ENCODE data around the gene DENND6A.
"Not testable (repeated sequence)": the region's sequence is repeated elsewhere in the genome, so short reads cannot be mapped to it uniquely, and the experiment has no call there.

The DENND6A gene

GRCh38 chr3:57627976-57628375 is 64.9 kb downstream of the DENND6A start:
- TF ChIP-seq CTCF (IDR thresholded peaks at IDR 0.05; ENCODE audit: low read depth, low read length, missing control alignments): no peak
- DNase-seq (ENCODE audit: low read depth): no peak
- in situ Hi-C loops (cut with HindIII; ENCODE audit: low sequenced_read_pairs): no loop called here
- H3K4me3 ChIP-seq (ENCODE audit: low read depth, low read length): no peak overlapping the region

- in situ Hi-C loops (cut with HindIII; ENCODE audit: low sequenced_read_pairs): no loop called here
- DNase-seq (ENCODE audit: low read depth): no peak
- TF ChIP-seq CTCF (IDR thresholded peaks at IDR 0.05; ENCODE audit: low read depth, low read length, missing control alignments): no peak
- no peak overlapping the region for H3K4me3 ChIP-seq (ENCODE audit: low read depth, low read length)
Measured at GRCh38 chr3:57624801-57625200, 68.1 kb downstream of the DENND6A start.

- TF ChIP-seq CTCF (IDR thresholded peaks at IDR 0.05; ENCODE audit: low read depth, low read length, missing control alignments): no peak
- in situ Hi-C loops (cut with HindIII; ENCODE audit: low sequenced_read_pairs): no loop called here
- H3K4me3 ChIP-seq (ENCODE audit: low read depth, low read length): no peak overlapping the region
- no peak for DNase-seq (ENCODE audit: low read depth)
Measured at GRCh38 chr3:57622362-57622761, 70.5 kb downstream of the DENND6A start.

GRCh38 chr3:57617739-57618138 is 75.1 kb downstream of the DENND6A start:
- no peak for DNase-seq (ENCODE audit: low read depth)
- TF ChIP-seq CTCF (IDR thresholded peaks at IDR 0.05; ENCODE audit: low read depth, low read length, missing control alignments): no peak
- no peak overlapping the region for H3K4me3 ChIP-seq (ENCODE audit: low read depth, low read length)
- in situ Hi-C loops (cut with HindIII; ENCODE audit: low sequenced_read_pairs): no loop called here

GRCh38 chr3:57616233-57616632 is 76.6 kb downstream of the DENND6A start:
- H3K4me3 ChIP-seq (ENCODE audit: low read depth, low read length): no peak overlapping the region
- no peak for DNase-seq (ENCODE audit: low read depth)
- in situ Hi-C loops (cut with HindIII; ENCODE audit: low sequenced_read_pairs): no loop called here
- TF ChIP-seq CTCF (IDR thresholded peaks at IDR 0.05; ENCODE audit: low read depth, low read length, missing control alignments): no peak

- DNase-seq (ENCODE audit: low read depth); in situ Hi-C loops (cut with HindIII; ENCODE audit: low sequenced_read_pairs); H3K4me3 ChIP-seq (ENCODE audit: low read depth, low read length): not testable (repeated sequence)
Measured at GRCh38 chr3:57611870-57612269, 81.0 kb downstream of the DENND6A start.

GRCh38 chr3:57605683-57606082 is 87.2 kb downstream of the DENND6A start:
- no peak for DNase-seq (ENCODE audit: low read depth)
- in situ Hi-C loops (cut with HindIII; ENCODE audit: low sequenced_read_pairs): no loop called here
- TF ChIP-seq CTCF (IDR thresholded peaks at IDR 0.05; ENCODE audit: low read depth, low read length, missing control alignments): no peak

More at GRCh38 chr3:57605683-57606082, 87.2 kb downstream of the DENND6A start:
- H3K4me3 ChIP-seq (ENCODE audit: low read depth, low read length): no peak overlapping the region

Measured in astrocyte of the cerebellum (primary cell).